Measurements from ENCODE around the gene ANXA2R.

- no peak for TF ChIP-seq CTCF (IDR thresholded peaks at IDR 0.05)
- TF ChIP-seq POLR2A (IDR thresholded peaks at IDR 0.05) = no peak
Measured at GRCh38 chr5:43043400-43043756, 3.3 kb upstream of the ANXA2R start.
